ENCODE measurements around the gene GNPDA1.

GRCh38 chr5:141978389-141978788 is 34.4 kb downstream of the GNPDA1 start:
- TF ChIP-seq GATA3 (IDR thresholded peaks at IDR 0.05; ENCODE audit: low read depth, low read length) = no peak
- no peak for TF ChIP-seq GATA2 (IDR thresholded peaks at IDR 0.05; ENCODE audit: low read depth, low read length)

All from SH-SY5Y (cell line).